ENCODE measurements around the gene TMOD1.
"Not testable (repeated sequence)": the region's sequence is repeated elsewhere in the genome, so short reads cannot be mapped to it uniquely, and the experiment has no call there.

DNA sequence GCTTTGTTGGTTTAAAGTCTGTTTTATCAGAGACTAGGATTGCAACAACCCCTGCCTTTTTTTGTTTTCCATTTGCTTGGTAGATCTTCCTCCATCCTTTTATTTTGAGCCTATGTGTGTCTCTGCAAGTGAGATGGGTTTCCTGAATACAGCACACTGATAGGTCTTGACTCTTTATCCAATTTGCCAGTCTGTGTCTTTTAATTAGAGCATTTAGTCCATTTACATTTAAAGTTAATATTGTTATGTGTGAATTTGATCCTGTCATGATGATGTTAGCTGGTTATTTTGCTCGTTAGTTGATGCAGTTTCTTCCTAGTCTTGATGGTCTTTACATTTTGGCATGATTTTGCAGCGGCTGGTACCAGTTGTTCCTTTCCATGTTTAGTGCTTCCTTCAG lies 83.3 kb downstream of the TMOD1 start:
- TF ChIP-seq, protein P1, sequence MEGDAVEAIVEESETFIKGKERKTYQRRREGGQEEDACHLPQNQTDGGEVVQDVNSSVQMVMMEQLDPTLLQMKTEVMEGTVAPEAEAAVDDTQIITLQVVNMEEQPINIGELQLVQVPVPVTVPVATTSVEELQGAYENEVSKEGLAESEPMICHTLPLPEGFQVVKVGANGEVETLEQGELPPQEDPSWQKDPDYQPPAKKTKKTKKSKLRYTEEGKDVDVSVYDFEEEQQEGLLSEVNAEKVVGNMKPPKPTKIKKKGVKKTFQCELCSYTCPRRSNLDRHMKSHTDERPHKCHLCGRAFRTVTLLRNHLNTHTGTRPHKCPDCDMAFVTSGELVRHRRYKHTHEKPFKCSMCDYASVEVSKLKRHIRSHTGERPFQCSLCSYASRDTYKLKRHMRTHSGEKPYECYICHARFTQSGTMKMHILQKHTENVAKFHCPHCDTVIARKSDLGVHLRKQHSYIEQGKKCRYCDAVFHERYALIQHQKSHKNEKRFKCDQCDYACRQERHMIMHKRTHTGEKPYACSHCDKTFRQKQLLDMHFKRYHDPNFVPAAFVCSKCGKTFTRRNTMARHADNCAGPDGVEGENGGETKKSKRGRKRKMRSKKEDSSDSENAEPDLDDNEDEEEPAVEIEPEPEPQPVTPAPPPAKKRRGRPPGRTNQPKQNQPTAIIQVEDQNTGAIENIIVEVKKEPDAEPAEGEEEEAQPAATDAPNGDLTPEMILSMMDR (IDR thresholded peaks at IDR 0.05 in 8 of 11, conservative IDR thresholded peaks at IDR 0.05 in 3 of 11), result not testable (repeated sequence)
- not testable (repeated sequence) for TF ChIP-seq POLR2AphosphoS5 (IDR thresholded peaks at IDR 0.05)
